Stomach smooth muscle (tissue), 2 donors: ENCODE results near the gene KCNK1.

Source experiments
- H3K27ac ChIP-seq: one replicate; pipeline ENCODE4 v1.7.0; 2013; ENCODE audit warnings: mild to moderate bottlenecking, low read length, inconsistent platforms
- H3K27me3 ChIP-seq, 2 donors: one replicate each; pipeline ENCODE4 v1.7.0; 2013; ENCODE audit warnings: low read length in 2 of 2; ENCODE audit not compliant: insufficient read depth in 2 of 2, control insufficient read depth in 1 of 2
- H3K36me3 ChIP-seq, 2 donors: one replicate each; pipeline ENCODE4 v1.7.0; 2013; ENCODE audit warnings: low read length in 2 of 2; ENCODE audit not compliant: control insufficient read depth in 2 of 2, insufficient read depth in 2 of 2
- H3K4me1 ChIP-seq: one replicate; pipeline ENCODE4 v1.7.0; 2013; ENCODE audit warnings: low read length; ENCODE audit not compliant: control insufficient read depth, insufficient read depth
- H3K4me3 ChIP-seq, 2 donors: one replicate each; pipeline ENCODE4 v1.7.0; 2013; ENCODE audit warnings: low read length in 2 of 2
- H3K9ac ChIP-seq, 2 donors: one replicate each; pipeline ENCODE4 v1.7.0; 2013; ENCODE audit warnings: low read length in 2 of 2, mild to moderate bottlenecking in 1 of 2
- H3K9me3 ChIP-seq, 2 donors: one replicate each; pipeline ENCODE4 v1.7.0; 2013; ENCODE audit warnings: low read length in 2 of 2; ENCODE audit not compliant: control insufficient read depth in 2 of 2
- donor health status: healthy.
- donor health status: Pancreatic carcinoma.

KCNK1 gene

GRCh38 chr1:233636503-233636877 lies 22.6 kb downstream of the KCNK1 start:
- no peaks in the 10 kb centered on the region for H3K36me3 ChIP-seq
- no peak overlapping the region for H3K4me3 ChIP-seq
- H3K27me3 ChIP-seq, result no peaks in the 10 kb centered on the region
- H3K9ac ChIP-seq, result no peak overlapping the region
- no peaks in the 10 kb centered on the region for H3K4me1 ChIP-seq
- no peak overlapping the region for H3K27ac ChIP-seq
- no peaks in the 10 kb centered on the region for H3K9me3 ChIP-seq

GRCh38 chr1:233638513-233638912 lies 24.6 kb downstream of the KCNK1 start:
- Histone ChIP-seq H3K4me3 (no peak overlapping the region), H3K9ac (no peak overlapping the region), H3K4me1 (no peaks in the 10 kb centered on the region), H3K27ac (no peak overlapping the region), H3K27me3 (no peaks in the 10 kb centered on the region), H3K9me3 (no peaks in the 10 kb centered on the region), H3K36me3 (no peaks in the 10 kb centered on the region)

- Histone ChIP-seq H3K4me3 (no peak overlapping the region), H3K27ac (no peak overlapping the region)
Observed at GRCh38 chr1:233639611-233640010, 25.7 kb downstream of the KCNK1 start.

DNA sequence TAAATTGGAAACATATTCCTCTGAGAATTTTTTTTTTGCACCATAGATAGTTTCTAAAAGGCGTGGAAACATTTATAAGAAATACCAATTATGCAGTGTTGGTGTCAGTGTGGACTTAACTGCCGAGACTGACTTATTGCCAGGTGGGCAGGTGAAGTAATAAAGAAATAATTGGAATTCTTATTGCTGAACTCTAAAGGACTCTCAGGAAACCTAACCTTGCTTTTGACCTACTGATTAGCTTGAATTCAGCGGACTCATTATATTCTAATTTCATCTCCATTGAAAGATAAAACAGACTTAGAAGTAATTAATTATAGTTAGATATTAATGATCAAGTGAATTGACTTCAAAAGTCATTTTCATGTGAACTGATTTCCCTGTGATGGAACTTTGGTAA lies 26.3 kb downstream of the KCNK1 start:
- Histone ChIP-seq H3K27ac (no peak overlapping the region), H3K27me3 (no peaks in the 10 kb centered on the region), H3K36me3 (no peaks in the 10 kb centered on the region), H3K4me1 (no peaks in the 10 kb centered on the region), H3K9ac (no peak overlapping the region), H3K4me3 (no peak overlapping the region), H3K9me3 (no peaks in the 10 kb centered on the region)

More at GRCh38 chr1:233639611-233640010, 25.7 kb downstream of the KCNK1 start:
- no peaks in the 10 kb centered on the region for H3K27me3 ChIP-seq
- no peaks in the 10 kb centered on the region for H3K4me1 ChIP-seq
- H3K9me3 ChIP-seq, result no peaks in the 10 kb centered on the region
- H3K9ac ChIP-seq, result no peak overlapping the region
- H3K36me3 ChIP-seq, result no peaks in the 10 kb centered on the region

DNA sequence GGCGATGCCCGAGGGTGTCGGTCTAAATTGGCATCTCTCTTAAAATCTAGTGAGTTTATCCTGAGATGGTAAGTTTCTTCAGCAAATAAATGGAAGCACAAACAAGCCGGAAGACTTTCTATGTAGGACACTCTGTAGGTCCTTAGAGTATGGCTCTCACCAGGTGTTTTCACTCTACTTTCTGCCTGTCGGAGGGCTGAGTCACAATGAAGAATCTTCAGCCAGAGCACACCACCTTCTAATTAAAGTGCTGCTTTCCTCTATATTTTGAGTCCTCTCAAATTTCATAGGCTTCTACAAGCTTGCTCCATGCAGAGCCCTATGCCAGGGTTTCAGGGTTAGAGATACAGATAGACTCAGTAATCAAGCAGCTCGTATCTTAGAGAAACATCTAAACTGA lies 27.1 kb downstream of the KCNK1 start:
- Histone ChIP-seq H3K36me3 (no peaks in the 10 kb centered on the region), H3K9ac (no peak overlapping the region), H3K4me3 (no peak overlapping the region), H3K9me3 (no peaks in the 10 kb centered on the region), H3K27ac (no peak overlapping the region), H3K27me3 (no peaks in the 10 kb centered on the region), H3K4me1 (no peaks in the 10 kb centered on the region)

DNA sequence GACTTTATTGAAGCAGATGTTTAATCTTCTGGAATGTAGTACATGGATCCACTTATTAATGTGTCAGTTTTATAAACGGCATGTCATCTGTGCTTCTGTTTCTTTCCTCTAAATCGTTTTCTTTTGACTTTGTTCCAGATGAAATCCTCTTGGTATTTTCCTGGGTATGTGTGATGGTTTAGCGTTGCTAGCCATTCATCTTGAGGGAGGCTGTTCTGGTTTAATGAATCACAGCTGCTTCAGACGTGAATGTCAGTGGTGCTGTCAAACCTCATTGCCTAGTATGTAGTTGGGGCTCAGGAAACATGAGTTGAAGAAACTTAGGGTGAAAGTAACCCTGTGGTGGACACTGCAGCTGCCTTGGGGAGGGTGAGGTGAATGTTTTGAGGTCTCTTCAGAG lies 33.2 kb downstream of the KCNK1 start:
- Histone ChIP-seq H3K27me3 (no peaks in the 10 kb centered on the region), H3K4me3 (no peak overlapping the region), H3K4me1 (peaks cover 3% of the 10 kb centered on the region), H3K9me3 (no peaks in the 10 kb centered on the region), H3K36me3 (no peaks in the 10 kb centered on the region), H3K9ac (no peak overlapping the region), H3K27ac (no peak overlapping the region)

DNA sequence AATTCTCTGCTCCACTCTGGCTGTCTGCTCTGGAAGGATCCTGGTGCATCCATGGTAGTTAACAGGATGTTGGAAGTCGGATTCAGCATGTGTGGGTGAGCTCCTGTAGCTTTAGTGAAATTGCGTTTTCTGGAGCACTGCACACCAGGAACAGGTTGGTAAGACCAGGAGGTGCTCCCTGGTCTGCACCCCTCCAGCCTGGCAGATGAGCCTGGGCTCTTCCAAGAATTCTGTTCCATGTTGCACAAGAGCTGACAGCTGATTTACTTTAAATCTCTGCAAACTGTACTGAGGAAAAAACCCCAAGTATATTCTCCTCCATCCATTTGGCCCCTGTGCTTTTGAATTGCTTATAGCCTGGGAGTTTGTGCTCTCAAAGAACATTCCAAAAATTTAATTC lies 33.7 kb downstream of the KCNK1 start:
- H3K27ac ChIP-seq, result no peak overlapping the region
- H3K4me3 ChIP-seq, result no peak overlapping the region
- peaks cover 3% of the 10 kb centered on the region for H3K4me1 ChIP-seq
- H3K9me3 ChIP-seq, result no peaks in the 10 kb centered on the region
- no peak overlapping the region for H3K9ac ChIP-seq
- H3K27me3 ChIP-seq, result no peaks in the 10 kb centered on the region
- no peaks in the 10 kb centered on the region for H3K36me3 ChIP-seq

DNA sequence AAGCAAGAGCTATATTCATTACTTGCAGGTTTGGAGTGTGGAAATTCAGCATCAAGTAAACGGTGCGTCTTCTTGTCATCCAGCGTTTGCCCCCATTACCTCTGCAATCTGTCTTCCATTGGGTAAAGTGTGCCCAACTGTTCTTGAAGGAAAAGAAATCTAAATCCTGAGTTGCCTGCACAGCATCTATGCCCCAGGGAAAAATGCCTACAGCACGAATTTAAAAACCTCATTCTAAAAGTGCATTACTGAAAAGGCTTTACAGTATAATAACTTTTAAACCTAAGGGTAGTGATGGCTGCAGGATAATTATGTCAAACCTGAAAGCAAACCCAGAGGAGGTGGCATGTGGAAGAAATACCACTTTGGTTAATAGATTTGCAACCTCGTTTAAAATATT lies 37.2 kb downstream of the KCNK1 start:
- Histone ChIP-seq H3K36me3 (no peaks in the 10 kb centered on the region), H3K4me3 (no peak overlapping the region), H3K27me3 (no peaks in the 10 kb centered on the region), H3K27ac (no peak overlapping the region), H3K9ac (no peak overlapping the region), H3K4me1 (peaks cover 3% of the 10 kb centered on the region), H3K9me3 (no peaks in the 10 kb centered on the region)

GRCh38 chr1:233651563-233652233 lies 37.8 kb downstream of the KCNK1 start:
- no peak overlapping the region for H3K4me3 ChIP-seq
- H3K36me3 ChIP-seq, result no peaks in the 10 kb centered on the region
- H3K27ac ChIP-seq, result no peak overlapping the region
- H3K9me3 ChIP-seq, result no peaks in the 10 kb centered on the region
- peaks cover 3% of the 10 kb centered on the region for H3K4me1 ChIP-seq
- no peak overlapping the region for H3K9ac ChIP-seq
- H3K27me3 ChIP-seq, result no peaks in the 10 kb centered on the region

DNA sequence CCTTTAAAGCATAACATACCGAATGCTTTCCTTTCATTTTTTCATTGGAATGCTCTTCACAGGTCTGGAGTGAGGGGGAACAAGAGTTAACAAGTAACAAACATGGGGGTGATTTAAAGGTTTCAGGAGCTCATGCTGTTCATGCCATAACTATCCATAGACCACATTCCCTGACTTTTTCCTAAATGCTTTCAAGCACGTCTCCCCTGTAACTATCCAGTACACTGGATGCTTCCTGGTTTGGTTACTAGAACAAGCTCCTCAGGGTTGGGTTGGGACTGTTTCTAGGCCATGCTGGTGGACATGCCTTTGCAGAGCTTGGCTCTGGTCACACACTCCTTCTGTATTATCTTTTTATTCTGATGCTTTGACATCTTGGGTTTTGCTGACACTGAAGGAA lies 38.6 kb downstream of the KCNK1 start:
- Histone ChIP-seq H3K36me3 (no peaks in the 10 kb centered on the region), H3K27me3 (no peaks in the 10 kb centered on the region), H3K4me1 (no peaks in the 10 kb centered on the region), H3K4me3 (no peak overlapping the region), H3K9ac (no peak overlapping the region), H3K9me3 (no peaks in the 10 kb centered on the region), H3K27ac (no peak overlapping the region)

GRCh38 chr1:233654658-233655280 lies 40.9 kb downstream of the KCNK1 start:
- no peak overlapping the region for H3K27ac ChIP-seq
- H3K27me3 ChIP-seq, result no peaks in the 10 kb centered on the region
- no peaks in the 10 kb centered on the region for H3K4me1 ChIP-seq
- H3K4me3 ChIP-seq, result no peak overlapping the region
- H3K9ac ChIP-seq, result no peak overlapping the region
- no peaks in the 10 kb centered on the region for H3K36me3 ChIP-seq
- no peaks in the 10 kb centered on the region for H3K9me3 ChIP-seq
